8988T (cell line): ENCODE results near the gene ANKRD33B.

Experiments
- DNase-seq: peaks from one replicate; pipeline ENCODE4 v3.0.0; 2011

ANKRD33B gene

GRCh38 chr5:10682801-10683525 lies 119.1 kb downstream of the ANKRD33B start:
- DNase-seq, result no peak

GRCh38 chr5:10684303-10685086 lies 120.6 kb downstream of the ANKRD33B start:
- DNase-seq, result no peak

GRCh38 chr5:10685115-10685521 lies 121.2 kb downstream of the ANKRD33B start:
- no peak for DNase-seq

- no peak for DNase-seq
Observed at GRCh38 chr5:10686890-10687289, 123.0 kb downstream of the ANKRD33B start.

- DNase-seq, result no peak
Observed at GRCh38 chr5:10688651-10689171, 124.8 kb downstream of the ANKRD33B start.

- peak; percentile 87 for DNase-seq
Observed at GRCh38 chr5:10689391-10690081, 125.7 kb downstream of the ANKRD33B start.

GRCh38 chr5:10690460-10691440 lies 126.9 kb downstream of the ANKRD33B start:
- DNase-seq, result no peak

GRCh38 chr5:10691826-10692785 lies 128.2 kb downstream of the ANKRD33B start:
- DNase-seq, result no peak

- peak; percentile 85 for DNase-seq
Observed at GRCh38 chr5:10695055-10695649, 131.3 kb downstream of the ANKRD33B start.

- no peak for DNase-seq
Observed at GRCh38 chr5:10695759-10696543, 132.1 kb downstream of the ANKRD33B start.

- DNase-seq, result no peak
Observed at GRCh38 chr5:10699281-10699874, 135.5 kb downstream of the ANKRD33B start.

- DNase-seq, result no peak
Observed at GRCh38 chr5:10699987-10700386, 136.1 kb downstream of the ANKRD33B start.

- no peak for DNase-seq
Observed at GRCh38 chr5:10700516-10700915, 136.6 kb downstream of the ANKRD33B start.

- DNase-seq, result no peak
Observed at GRCh38 chr5:10701567-10702039, 137.7 kb downstream of the ANKRD33B start.

GRCh38 chr5:10702040-10702629 lies 138.3 kb downstream of the ANKRD33B start:
- no peak for DNase-seq

GRCh38 chr5:10702911-10703491 lies 139.1 kb downstream of the ANKRD33B start:
- DNase-seq, result no peak

GRCh38 chr5:10703676-10704075 lies 139.8 kb downstream of the ANKRD33B start:
- DNase-seq, result no peak

GRCh38 chr5:10704949-10705621 lies 141.2 kb downstream of the ANKRD33B start:
- peak; percentile 61 for DNase-seq
